Measurements from ENCODE around the gene BCL2. TPM values are rescaled to one million over a fixed set of nuclear protein-coding genes. Genes with fewer than 3 reads are reported as not detected.
A peak's percentile ranks its signal among the peaks of the same experiment; 100 is the strongest.
"Not testable (repeated sequence)": the region's sequence is repeated elsewhere in the genome, so short reads cannot be mapped to it uniquely, and the experiment has no call there.

Gene BCL2
- 7.7 TPM for total RNA-seq
- long read RNA-seq, full-length matches to known transcripts, result 3 of 5 reads
- long read RNA-seq, partial matches to known transcripts, result 0 of 5 reads
- long read RNA-seq, other reads (novel, unspliced or antisense), result 2 of 5 reads

DNA sequence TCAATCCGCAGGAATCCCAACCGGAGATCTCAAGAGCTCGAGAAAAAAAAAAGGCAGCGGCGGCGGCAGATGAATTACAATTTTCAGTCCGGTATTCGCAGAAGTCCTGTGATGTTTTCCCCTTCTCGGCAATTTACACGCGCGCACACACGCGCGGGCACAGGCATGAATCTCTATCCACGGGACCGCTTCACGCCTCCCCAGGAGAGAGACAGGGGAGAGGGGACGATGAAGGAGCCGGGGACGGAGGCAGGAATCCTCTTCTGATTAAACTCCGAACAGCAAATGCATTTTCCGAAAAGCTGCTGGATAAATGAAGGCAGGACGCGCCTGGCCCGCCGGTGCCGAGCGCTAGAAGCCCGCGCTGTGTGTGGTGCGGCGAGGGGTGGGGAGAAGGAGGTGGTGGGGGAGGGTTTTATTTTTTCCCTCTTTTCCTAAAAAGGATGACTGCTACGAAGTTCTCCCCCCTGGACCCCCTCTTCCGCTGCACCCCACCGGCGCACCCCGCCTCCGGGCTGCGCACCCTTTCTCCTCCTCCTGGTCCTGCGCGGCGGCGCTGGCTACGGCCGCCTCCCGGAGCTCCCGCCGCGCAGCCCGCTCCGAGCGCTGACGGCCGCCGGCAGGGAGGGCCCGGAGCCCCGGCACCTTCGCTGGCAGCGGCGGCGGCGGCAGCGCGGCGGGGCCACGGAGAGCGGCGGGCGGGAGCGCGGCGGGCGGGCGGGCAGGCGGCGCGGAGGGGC lies at the start of gene BCL2:
Gene BCL2, minus strand, starts transcription at position 387 of the 740 bp plus-strand sequence.
- ATAC-seq (peak; percentile 42), DNase-seq (peak; percentile 87)
- intact Hi-C loops (cut with micrococcal nuclease), result loop anchor here (5.0 kb wide), 1 partner anchor 192 kb away; no protein-coding TSS in a partner anchor

DNA sequence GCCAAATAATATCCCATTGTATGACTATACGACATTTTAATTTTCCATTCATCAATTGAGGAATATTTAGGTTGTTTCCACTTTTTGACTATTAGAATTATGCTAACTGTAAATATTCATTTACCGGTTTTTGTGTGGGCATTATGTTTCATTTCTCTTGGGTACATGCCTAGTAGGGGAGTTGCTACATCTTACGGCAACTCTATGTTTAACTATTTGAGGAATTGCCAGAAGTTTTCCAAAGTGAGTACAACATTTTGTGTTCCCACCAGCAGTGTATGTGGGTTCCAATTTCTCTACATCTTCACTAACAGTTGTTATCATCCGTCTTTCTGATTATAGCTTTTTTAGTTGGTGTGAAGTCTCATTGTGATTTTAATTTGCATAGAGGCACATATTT lies 49.0 kb upstream of the BCL2 start:
- no peak for ATAC-seq
- DNase-seq, result no peak
- intact Hi-C loops (cut with micrococcal nuclease), result no loop called here

GRCh38 chr18:63367053-63367953 lies 47.7 kb upstream of the BCL2 start, which contains the start of gene KDSR:
TSS of gene KDSR (minus strand) at chr18:63367206. CDS start at chr18:63367118, 88 bp downstream.
- DNase-seq (peak; percentile 97), ATAC-seq (peak; percentile 98)
- intact Hi-C loops (cut with micrococcal nuclease), result no loop called here

DNA sequence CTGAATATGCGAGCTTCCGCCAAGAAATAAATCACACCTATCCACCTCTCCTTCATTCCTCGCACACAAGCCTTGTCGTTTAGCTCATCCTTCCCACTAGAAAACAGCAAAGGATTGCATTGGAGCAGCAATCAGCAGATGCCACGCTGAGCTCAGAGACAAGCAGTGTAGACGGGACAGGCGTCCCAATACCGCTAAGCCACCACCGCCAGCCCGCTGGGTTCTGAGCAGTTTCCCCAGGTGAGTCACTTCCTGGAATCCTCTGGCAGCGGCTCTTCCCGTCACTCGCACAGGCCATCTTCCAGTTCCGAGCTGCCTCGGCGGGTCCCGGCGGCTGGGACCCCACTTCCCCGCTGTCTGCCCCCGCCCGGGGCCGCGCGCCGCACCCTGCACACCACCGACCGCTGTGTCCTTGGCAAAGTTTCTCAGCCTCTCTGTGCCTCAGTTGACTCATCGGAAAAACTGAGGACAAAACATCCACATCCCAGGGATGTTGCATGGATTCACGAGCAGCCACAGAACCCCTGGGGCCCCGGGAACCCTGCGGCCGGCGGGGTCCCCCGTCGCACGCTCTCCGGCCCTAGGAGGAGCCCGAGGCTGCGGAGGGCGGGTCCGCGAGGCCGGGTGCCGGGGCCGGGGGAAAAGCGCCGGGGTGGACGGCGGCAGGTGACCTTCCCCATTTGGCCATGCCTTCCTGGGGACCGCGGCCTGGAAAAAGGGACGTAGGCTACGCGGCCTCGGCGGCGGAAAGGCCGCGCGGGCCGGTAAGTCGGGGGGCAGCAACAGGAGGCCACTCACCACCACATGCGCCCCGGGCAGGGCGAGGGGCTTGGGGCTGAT lies 46.9 kb upstream of the BCL2 start:
- intact Hi-C loops (cut with micrococcal nuclease), result no loop called here
- ATAC-seq, result peak; percentile 11

DNA sequence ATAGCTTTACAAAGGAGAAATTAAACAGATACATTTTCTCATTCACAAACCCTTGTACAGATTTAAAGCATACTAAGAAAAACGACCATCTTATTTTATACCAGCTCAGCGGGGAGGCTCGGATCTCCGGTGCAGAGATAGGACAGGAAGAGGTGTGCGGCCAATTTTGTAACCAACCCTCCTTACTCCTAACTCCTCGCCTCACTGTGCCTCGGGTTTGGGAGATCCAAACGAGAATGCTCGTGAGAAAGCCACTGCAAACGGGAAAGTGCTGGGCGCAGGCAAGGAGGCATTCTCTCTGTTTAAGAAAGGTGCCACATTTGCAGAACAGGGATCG lies 46.3 kb upstream of the BCL2 start:
- intact Hi-C loops (cut with micrococcal nuclease), result no loop called here
- DNase-seq (no peak), ATAC-seq (no peak)

More for the DNA sequence above, 46.9 kb upstream of the BCL2 start:
- peak; percentile 50 for DNase-seq

GRCh38 chr18:63363951-63364350 lies 44.4 kb upstream of the BCL2 start:
- DNase-seq (no peak), ATAC-seq (no peak)
- intact Hi-C loops (cut with micrococcal nuclease), result no loop called here

GRCh38 chr18:63363420-63363819 lies 43.9 kb upstream of the BCL2 start:
- DNase-seq; ATAC-seq; intact Hi-C loops (cut with micrococcal nuclease): not testable (repeated sequence)

- intact Hi-C loops (cut with micrococcal nuclease), result no loop called here
- DNase-seq, result no peak
- ATAC-seq, result peak; percentile 89
Measured at GRCh38 chr18:63356272-63356896, 36.8 kb upstream of the BCL2 start.

DNA sequence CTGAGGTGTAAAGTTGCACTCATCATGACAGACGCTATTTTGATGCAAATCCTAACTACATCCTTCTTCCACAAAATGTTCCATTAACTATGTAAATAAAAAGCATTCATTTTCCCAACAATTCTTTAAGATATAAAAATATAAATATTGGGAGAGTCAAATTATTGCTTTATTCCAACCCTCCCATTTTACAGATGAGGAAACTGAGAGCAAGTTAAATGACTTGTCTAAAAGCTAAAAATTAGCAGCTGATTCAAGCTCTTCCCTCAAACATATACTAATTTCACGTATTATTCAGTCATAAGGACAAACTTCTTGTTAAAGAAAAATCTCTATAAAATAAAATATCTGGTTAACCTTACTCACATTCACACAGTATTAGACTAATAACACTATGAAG lies 30.7 kb upstream of the BCL2 start:
- intact Hi-C loops (cut with micrococcal nuclease), result no loop called here
- DNase-seq (no peak), ATAC-seq (no peak)

DNA sequence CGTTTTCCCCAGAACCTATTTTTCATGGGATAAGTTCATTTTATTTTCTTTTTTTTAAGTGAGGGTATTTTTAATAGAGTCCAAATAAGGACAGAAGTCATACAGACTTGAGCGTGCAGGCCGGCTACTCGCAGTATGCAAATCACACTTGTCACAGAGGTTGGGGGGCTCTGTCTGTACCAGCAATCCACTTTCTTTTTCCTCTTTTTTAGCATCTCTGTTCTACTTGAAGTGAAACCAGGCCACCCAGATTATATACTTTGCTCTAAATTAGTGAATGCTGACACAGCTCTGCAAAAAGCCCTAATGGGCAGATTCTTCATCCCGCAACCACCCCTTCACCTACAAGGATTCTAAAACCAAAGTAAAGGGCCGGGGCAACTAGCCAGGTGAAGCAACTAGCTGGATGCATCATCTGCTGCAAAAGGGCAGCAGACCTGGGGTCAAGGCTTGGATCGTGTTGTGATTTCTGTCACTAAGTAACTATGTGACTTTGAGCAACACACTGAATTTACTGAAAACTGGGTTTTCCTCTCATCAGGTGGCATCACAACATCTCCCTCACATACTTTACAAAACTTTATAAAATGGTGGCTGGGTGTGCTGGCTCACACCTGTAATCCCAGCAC lies 29.1 kb upstream of the BCL2 start:
- DNase-seq (no peak), ATAC-seq (no peak)
- intact Hi-C loops (cut with micrococcal nuclease), result loop anchor here (10.0 kb wide), 1 partner anchor 86 kb away; no protein-coding TSS in a partner anchor

DNA sequence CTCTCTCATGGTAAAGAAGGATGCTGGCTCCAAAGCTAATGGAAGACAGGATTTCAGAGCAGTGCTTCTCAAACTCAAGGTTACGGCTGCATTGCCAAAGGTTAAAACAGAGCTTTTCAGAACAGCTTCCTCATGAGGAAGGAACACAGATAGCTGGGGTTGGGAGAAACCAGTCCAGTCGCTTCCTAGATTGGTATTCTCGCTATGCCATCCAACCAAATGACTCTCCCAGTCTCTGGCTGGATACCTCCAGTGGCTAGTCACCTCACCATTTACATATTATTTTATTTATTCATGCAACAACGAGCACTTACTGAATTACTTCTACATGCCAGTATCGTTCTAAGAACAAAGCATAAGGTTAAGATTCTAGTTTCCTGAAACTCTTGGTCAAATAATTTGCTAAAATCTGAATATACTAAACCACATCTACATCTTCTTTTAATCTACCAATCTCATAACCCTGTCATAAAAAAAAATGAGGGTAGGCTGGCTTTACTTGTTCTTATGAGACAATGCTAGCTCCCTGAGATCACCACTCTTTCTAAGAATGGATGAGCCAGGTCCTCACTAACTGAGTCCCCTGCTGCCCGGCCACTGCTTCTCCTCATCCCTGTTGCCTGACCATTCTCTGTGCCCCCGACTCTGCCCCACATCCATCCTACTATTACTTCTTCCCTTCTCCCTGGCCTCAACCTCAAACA lies 27.1 kb upstream of the BCL2 start:
- ATAC-seq, result peak; percentile 52
- DNase-seq, result no peak
- intact Hi-C loops (cut with micrococcal nuclease), result loop anchor here (10.0 kb wide), 1 partner anchor 88 kb away; no protein-coding TSS in a partner anchor

GRCh38 chr18:63346031-63346430 lies 26.5 kb upstream of the BCL2 start:
- ATAC-seq, result peak; percentile 89

DNA sequence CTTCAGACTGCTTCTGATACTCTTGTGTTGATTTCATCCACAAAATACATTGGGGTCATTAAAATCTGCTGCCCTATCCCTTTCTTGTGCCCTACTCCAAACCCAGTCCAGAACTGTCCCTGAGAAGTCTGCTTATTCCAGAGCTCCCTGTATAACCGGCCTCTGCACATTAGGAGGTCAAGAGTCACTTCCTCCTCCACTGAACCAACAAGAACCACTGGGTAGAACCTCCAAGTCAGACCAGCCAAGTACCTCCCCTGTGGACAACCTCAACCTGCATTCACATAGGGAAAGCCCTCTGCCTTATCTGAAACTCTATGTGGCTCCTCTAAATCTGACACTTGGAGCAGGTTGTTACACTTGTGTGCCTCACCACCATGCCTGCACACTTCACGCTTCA lies 25.3 kb upstream of the BCL2 start:
- DNase-seq (no peak), ATAC-seq (peak; percentile 12)
- intact Hi-C loops (cut with micrococcal nuclease), result loop anchor here (10.0 kb wide), 1 partner anchor 90 kb away; no protein-coding TSS in a partner anchor

More at GRCh38 chr18:63346031-63346430, 26.5 kb upstream of the BCL2 start:
- intact Hi-C loops (cut with micrococcal nuclease), result loop anchor here (10.0 kb wide), 1 partner anchor 89 kb away; no protein-coding TSS in a partner anchor
- peak; percentile 66 for DNase-seq

DNA sequence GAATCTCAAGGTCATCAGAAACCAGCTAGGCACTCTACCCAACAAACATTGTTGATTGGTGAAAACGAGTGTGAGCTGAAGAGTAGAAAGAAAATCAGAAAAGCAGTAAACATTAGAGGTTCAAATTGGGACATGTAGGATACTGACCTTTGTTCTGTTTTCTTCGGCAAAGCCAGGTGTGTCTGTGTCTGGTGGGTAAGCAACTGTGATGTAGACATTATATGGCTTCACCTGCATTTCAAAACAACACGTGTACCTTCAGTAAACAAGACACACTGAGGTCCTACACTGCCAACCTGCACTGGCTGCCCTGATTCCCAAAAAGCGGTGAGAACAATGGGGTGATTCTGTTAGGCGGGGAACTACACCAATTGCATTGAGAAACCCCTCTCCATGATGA lies 24.7 kb upstream of the BCL2 start:
- intact Hi-C loops (cut with micrococcal nuclease), result loop anchor here (10.0 kb wide), 1 partner anchor 91 kb away; no protein-coding TSS in a partner anchor
- no peak for DNase-seq
- no peak for ATAC-seq

DNA sequence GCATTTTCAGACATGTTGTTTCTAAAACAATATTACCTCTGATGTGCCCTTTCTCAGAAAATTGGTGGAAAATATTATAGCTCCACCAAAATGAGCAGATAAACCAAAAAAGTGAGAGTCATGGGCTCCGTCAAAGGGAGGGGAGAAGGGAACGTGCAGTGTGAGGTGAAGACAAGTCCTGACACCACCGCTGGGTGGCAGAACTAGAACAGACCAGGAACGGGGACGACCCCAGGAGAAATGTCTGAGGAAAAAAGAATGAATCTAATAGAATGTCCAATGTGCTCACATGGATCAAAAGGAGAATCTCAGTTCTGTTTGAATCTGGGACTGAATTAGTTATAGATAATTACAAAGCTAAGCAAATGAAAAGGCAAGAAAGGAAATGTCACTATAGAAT lies 22.6 kb upstream of the BCL2 start:
- intact Hi-C loops (cut with micrococcal nuclease), result loop anchor here (10.0 kb wide), 1 partner anchor 93 kb away; no protein-coding TSS in a partner anchor

GRCh38 chr18:63339920-63340484 lies 20.4 kb upstream of the BCL2 start:
- ATAC-seq (no peak), DNase-seq (no peak)
- intact Hi-C loops (cut with micrococcal nuclease), result loop anchor here (10.0 kb wide), 1 partner anchor 95 kb away; no protein-coding TSS in a partner anchor

More for the DNA sequence above, 22.6 kb upstream of the BCL2 start:
- DNase-seq (no peak), ATAC-seq (peak; percentile 56)
